GM12878 (cell line): ENCODE measurements around the gene SH2D7. TPM values are rescaled to one million over a fixed set of nuclear protein-coding genes. Genes with fewer than 3 reads are reported as not detected.

Experiments used
- ATAC-seq: fragments of 200-7000 bp; cut with Tn5 transposase; 3 replicates; pipeline ENCODE4 v1.9.1; 2020; ENCODE audit warnings: mild to moderate bottlenecking, moderate library complexity
- BruUV-seq: library from RNA; stranded (reverse); fragments of 400-500 nt; replicated peaks from 2 replicates; lab custom pipeline; 2021; lab: Mats Ljungman, UMichigan
- CTCF ChIA-PET: fragments of 300-600 bp; sonication (Branson Sonifier 250); formaldehyde crosslinking; extraction: SDS; loops from one replicate; lab custom pipeline; 2021; ENCODE audit warnings: inconsistent platforms; lab: Yijun Ruan, JAX
- POLR2A ChIA-PET: fragments of 350-600 bp; formaldehyde crosslinking; extraction: SDS; loops from one replicate; lab custom pipeline; 2021; ENCODE audit warnings: inconsistent platforms; lab: Charles Lee
- RAD21 ChIA-PET: fragments of 300-600 bp; sonication (Branson Sonifier 250); formaldehyde crosslinking; loops from one replicate; lab custom pipeline; 2023; ENCODE audit warnings: antibody characterized with exemption; ENCODE audit not compliant: unreplicated experiment; lab: Charles Lee
- SMC1A ChIA-PET: fragments of 300-600 bp; sonication (Branson Sonifier 250); formaldehyde crosslinking; loops from one replicate; lab custom pipeline; 2023; ENCODE audit not compliant: unreplicated experiment, uncharacterized antibody; lab: Charles Lee
- DNase-seq: peaks from one replicate; pipeline ENCODE4 v3.0.0-alpha.2; 2011; ENCODE audit warnings: low read depth, low spot score
- FAIRE-seq: peaks from 3 replicates; lab custom pipeline; 2011; peaks lifted over from hg19 to GRCh38; lab: Jason Lieb, UNC
- H2AFZ ChIP-seq: 2 replicates; pipeline ENCODE4 v1.6.0; 2011; ENCODE audit warnings: low read depth, low read length, control low read depth; ENCODE audit not compliant: control insufficient read depth
- H3K27ac ChIP-seq: 2 replicates; pipeline ENCODE4 v1.5.1; 2011; ENCODE audit warnings: control low read depth; ENCODE audit not compliant: control insufficient read depth, insufficient read depth
- H3K27me3 ChIP-seq, 2 experiments: replicated peaks in 1 of 2; 2 replicates each; pipeline versions ENCODE4 v1.6.0 to v1.6.1; 2011; ENCODE audit warnings: low read length in 1 of 2; ENCODE audit not compliant: control insufficient read depth in 2 of 2, insufficient read depth in 2 of 2
- H3K36me3 ChIP-seq, 2 experiments: 2 replicates each; pipeline ENCODE4 v1.5.1; 2011; ENCODE audit warnings: low read length in 1 of 2; ENCODE audit not compliant: control insufficient read depth in 2 of 2, insufficient read depth in 2 of 2
- H3K4me1 ChIP-seq: 2 replicates; pipeline ENCODE4 v1.6.1; 2011; ENCODE audit warnings: mild to moderate bottlenecking, low read length, moderate library complexity, mixed read lengths; ENCODE audit not compliant: control insufficient read depth, insufficient read depth
- H3K4me2 ChIP-seq: 2 replicates; pipeline ENCODE4 v1.6.0; 2011; ENCODE audit warnings: control low read depth; ENCODE audit not compliant: control insufficient read depth, insufficient read depth
- H3K4me3 ChIP-seq: fragments of 200-600 bp; sonication (generic); 2 replicates; pipeline ENCODE4 v1.5.1; 2016
- H3K79me2 ChIP-seq: 2 replicates; pipeline ENCODE4 v1.6.0; 2011; ENCODE audit warnings: low read length; ENCODE audit not compliant: control insufficient read depth, insufficient read depth
- H3K9ac ChIP-seq: 2 replicates; pipeline ENCODE4 v1.8.0; 2011; ENCODE audit warnings: low read length, control low read depth, mixed read lengths; ENCODE audit not compliant: control insufficient read depth, insufficient read depth
- H3K9me3 ChIP-seq: replicated peaks from 3 replicates; pipeline ENCODE4 v1.5.1; 2011; ENCODE audit warnings: mild to moderate bottlenecking, low read length; ENCODE audit not compliant: control insufficient read depth, insufficient read depth
- H4K20me1 ChIP-seq: 2 replicates; pipeline ENCODE4 v1.6.0; 2011; ENCODE audit not compliant: control insufficient read depth, insufficient read depth
- CBX5 ChIP-seq: sonication (generic); IDR thresholded peaks from 2 replicates; pipeline ENCODE4 v1.6.1; 2016; ENCODE audit warnings: low read depth, moderate library complexity, mild to moderate bottlenecking, inconsistent platforms
- EZH2 ChIP-seq: IDR thresholded peaks from 2 replicates; pipeline ENCODE4 v1.6.1; 2012; ENCODE audit warnings: low read depth, mild to moderate bottlenecking, control low read depth, inconsistent platforms, low read length, borderline replicate concordance; ENCODE audit not compliant: control insufficient read depth
- FOS ChIP-seq: IDR thresholded peaks from 3 replicates; pipeline ENCODE4 v1.6.1; 2011; ENCODE audit warnings: borderline replicate concordance; ENCODE audit not compliant: insufficient read length; ENCODE audit errors: extremely low read depth
- GATAD2B ChIP-seq: fragments of 450-650 bp; conservative IDR thresholded peaks from 2 replicates; pipeline ENCODE4 v1.6.1; 2017; ENCODE audit warnings: low read depth, mild to moderate bottlenecking, moderate library complexity
- IKZF1 ChIP-seq: fragments of 450-650 bp; conservative IDR thresholded peaks from 2 replicates; pipeline ENCODE4 v1.6.1; 2017; ENCODE audit warnings: antibody characterized with exemption, mild to moderate bottlenecking
- KLF5 ChIP-seq: fragments of 450-650 bp; IDR thresholded peaks from 2 replicates; pipeline ENCODE4 v1.6.1; 2014; ENCODE audit warnings: mild to moderate bottlenecking; ENCODE audit not compliant: partially characterized antibody
- LARP7 ChIP-seq: fragments of 450-650 bp; IDR thresholded peaks from 2 replicates; pipeline ENCODE4 v1.6.1; 2017; ENCODE audit warnings: mild to moderate bottlenecking
- MXI1 ChIP-seq: fragments of 150-350 bp; IDR thresholded peaks from 2 replicates; pipeline ENCODE4 v1.6.1; 2011; ENCODE audit warnings: low read depth, mild to moderate bottlenecking, inconsistent platforms, low read length, improper control_type of control experiment
- RAD21 ChIP-seq: IDR thresholded peaks from 2 replicates; pipeline ENCODE4 v1.6.1; 2011; ENCODE audit warnings: mild to moderate bottlenecking, low read depth, low read length, moderate library complexity; ENCODE audit not compliant: insufficient read depth
- RBBP5 ChIP-seq: fragments of 200-600 bp; sonication (generic); conservative IDR thresholded peaks from 2 replicates; pipeline ENCODE4 v1.6.1; 2016
- RCOR1 ChIP-seq: conservative IDR thresholded peaks from 2 replicates; pipeline ENCODE4 v1.6.1; 2012; ENCODE audit warnings: low read depth, low read length, improper control_type of control experiment
- SIX5 ChIP-seq: IDR thresholded peaks from 2 replicates; pipeline ENCODE4 v1.6.1; 2011; ENCODE audit warnings: mild to moderate bottlenecking, low read depth, low read length, moderate library complexity; ENCODE audit not compliant: severe bottlenecking
- ZNF384 ChIP-seq: IDR thresholded peaks from 2 replicates; pipeline ENCODE4 v1.6.1; 2012; ENCODE audit warnings: low read depth, mild to moderate bottlenecking, low read length, improper control_type of control experiment, borderline replicate concordance
- WGBS: methylation state at CpG from one replicate; pipeline ENCODE4 v1.1.6; 2016; ENCODE audit warnings: low lambda C conversion rate; ENCODE audit not compliant: insufficient replicate concordance, insufficient coverage; ENCODE audit errors: missing lambda C conversion rate; 5-methylcytosine and 5-hydroxymethylcytosine counted together
- in situ Hi-C: fragments of 300-500 bp; cut with MboI; formaldehyde crosslinking; loops from 9 replicates; pipeline ENCODE4 v1.14.3; 2018; ENCODE audit warnings: mixed read lengths
- intact Hi-C: fragments of 100-400 bp; cut with micrococcal nuclease; formaldehyde crosslinking; loops from one replicate; pipeline ENCODE4 v1.14.2; 2022; ENCODE audit not compliant: unreplicated experiment
- polyA plus RNA-seq, 11 experiments: library from polyadenylated mRNA; depleted of rRNA in 4 of 11; unstranded in 6 of 11; stranded (reverse) in 5 of 11; fragments of >200 nt; fragmentation: Nextera tagmentation in 4 of 11; fragmentation: Illumina TruSeq in 1 of 11; extraction: Ambion mirVana in 4 of 11; extraction: Trizol in 1 of 11; gene quantifications; 1 replicate in 1 of 11; 2 replicates in 10 of 11; pipeline versions ENCODE4 v1.2.1 to v1.2.3, GENCODE V29; 2011 to 2016; ENCODE audit warnings: inconsistent platforms in 2 of 11, missing spikeins in 2 of 11, low read depth in 1 of 11
- total RNA-seq, 4 experiments: library from RNA; depleted of rRNA in 3 of 4; stranded (reverse); fragments of >200 nt in 3 of 4; fragmentation: Illumina TruSeq in 1 of 4; extraction: Trizol in 1 of 4; gene quantifications; 2 replicates each; pipeline versions ENCODE4 v1.2.1 to v1.2.3, GENCODE V29; 2013 to 2021
- TF ChIP-seq, protein P1 (sequence below): IDR thresholded peaks from 2 replicates; pipeline ENCODE4 v1.6.1; 2011; ENCODE audit warnings: borderline replicate concordance, low read depth, mild to moderate bottlenecking, moderate library complexity, low read length; ENCODE audit not compliant: insufficient read depth, poor library complexity, severe bottlenecking
- TF ChIP-seq, protein P2 (sequence below): IDR thresholded peaks from 2 replicates; pipeline ENCODE4 v1.6.1; 2012; ENCODE audit warnings: mild to moderate bottlenecking, low read depth, low read length

SH2D7 gene
- total and polyA plus RNA-seq, 10 of the 15 experiments (the other 5 are each of a cell fraction or from before 2014, with no cell fraction given), result 0.04 to 0.06 TPM; not detected in 8

DNA sequence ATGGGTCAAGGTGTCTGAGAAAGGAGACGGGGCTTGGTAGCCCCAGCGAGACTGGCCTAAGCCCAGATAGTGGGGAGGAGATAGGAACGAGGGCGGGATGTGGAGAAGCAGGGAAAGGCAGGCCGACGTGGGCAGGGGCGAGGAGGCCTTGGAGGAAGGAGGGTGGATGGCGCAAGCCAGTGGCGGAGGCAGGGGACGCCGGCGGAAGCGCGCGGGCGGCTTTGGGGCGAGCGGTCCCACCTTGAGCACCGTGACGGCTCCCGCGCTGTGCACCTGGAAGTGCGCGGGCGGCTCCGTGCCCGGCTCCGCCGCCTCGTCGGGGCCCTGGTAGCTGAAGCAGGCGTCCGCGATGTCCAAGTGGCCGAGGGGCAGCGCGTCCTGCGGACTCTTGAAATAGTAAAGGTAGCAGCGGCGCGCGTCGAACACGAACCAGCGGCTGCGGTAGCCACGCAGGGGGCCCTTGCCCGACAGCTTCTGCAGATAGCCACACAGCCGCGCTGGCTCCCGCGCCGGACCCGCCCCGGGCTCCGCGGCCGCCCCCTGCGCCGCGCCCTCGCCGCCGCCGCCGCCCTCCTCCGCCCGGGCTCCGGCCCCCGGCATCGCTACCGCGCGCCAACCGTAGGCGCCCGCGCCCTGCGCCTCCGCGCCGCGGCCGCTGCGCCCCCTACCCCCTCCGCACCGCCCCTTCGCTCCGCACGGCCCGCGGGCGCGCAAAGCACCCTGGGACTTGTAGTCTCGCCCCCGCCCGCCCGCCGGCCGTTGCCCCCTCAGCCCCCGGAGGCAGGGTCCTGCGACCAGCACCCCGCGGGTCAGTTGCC lies 15.1 kb upstream of the SH2D7 start, which contains the start of gene TBC1D2B:
Gene TBC1D2B (minus strand): TSS at position 659 of the 818 bp plus-strand sequence. CDS start 59 bp downstream, at position 600.
- H3K4me2 ChIP-seq, result peak within 1 kb of the TSS; percentile 73
- no peaks in the 10 kb centered on the region for H4K20me1 ChIP-seq
- DNase-seq (no peak), FAIRE-seq (no peak), ATAC-seq (peak; percentile 81)
- 1% methylated on average over 55 of the region's 104 CpGs for WGBS
- H3K9me3 ChIP-seq, result no peaks in the 10 kb centered on the region
- in situ Hi-C loops (no loop called here), intact Hi-C loops (no loop called here)
- no TSS peak for BruUV-seq
- ChIA-PET CTCF (interaction anchor here (0.9 to 13.4 kb wide), 4 partner anchors 27 to 118 kb away, joined by 3 to 191 read pairs (median 81); no protein-coding TSS in a partner anchor), SMC1A (interaction anchor here (1.1 to 11.6 kb wide), 5 partner anchors 9 to 111 kb away, joined by 3 to 131 read pairs (median 10); no protein-coding TSS in a partner anchor), POLR2A (interaction anchor here (0.5 to 1.3 kb wide), 3 partner anchors 25 to 32 kb away, joined by 3 to 6 read pairs (median 3); no protein-coding TSS in a partner anchor), RAD21 (interaction anchor here (0.7 to 1.7 kb wide), 3 partner anchors 15 to 111 kb away, joined by 3 to 6 read pairs (median 3); no protein-coding TSS in a partner anchor)
- peaks cover 10% of the 10 kb centered on the region for H3K4me1 ChIP-seq
- H3K27ac ChIP-seq, result peak within 1 kb of the TSS; percentile 62
- peak within 1 kb of the TSS; percentile 99 for H3K4me3 ChIP-seq
- no peaks in the 10 kb centered on the region for H3K27me3 ChIP-seq
- peaks cover 28% of the 10 kb centered on the region for H3K79me2 ChIP-seq
- peak within 1 kb of the TSS; percentile 90 for H2AFZ ChIP-seq
- H3K36me3 ChIP-seq, result no peaks in the 10 kb centered on the region
- peak within 1 kb of the TSS; percentile 74 for H3K9ac ChIP-seq
- TF ChIP-seq ZNF384 (no peak), KLF5 (no peak), IKZF1 (peak; percentile 88), RCOR1 (no peak), MXI1 (0 out of 2 replicates have a peak, but pooled peaks have one; percentile 32), SIX5 (peak; percentile 70), FOS (no peak), RAD21 (no peak), GATAD2B (peak; percentile 80), RBBP5 (no peak), CBX5 (no peak), LARP7 (peak; percentile 85), EZH2 (no peak)
- TF ChIP-seq, protein P1, sequence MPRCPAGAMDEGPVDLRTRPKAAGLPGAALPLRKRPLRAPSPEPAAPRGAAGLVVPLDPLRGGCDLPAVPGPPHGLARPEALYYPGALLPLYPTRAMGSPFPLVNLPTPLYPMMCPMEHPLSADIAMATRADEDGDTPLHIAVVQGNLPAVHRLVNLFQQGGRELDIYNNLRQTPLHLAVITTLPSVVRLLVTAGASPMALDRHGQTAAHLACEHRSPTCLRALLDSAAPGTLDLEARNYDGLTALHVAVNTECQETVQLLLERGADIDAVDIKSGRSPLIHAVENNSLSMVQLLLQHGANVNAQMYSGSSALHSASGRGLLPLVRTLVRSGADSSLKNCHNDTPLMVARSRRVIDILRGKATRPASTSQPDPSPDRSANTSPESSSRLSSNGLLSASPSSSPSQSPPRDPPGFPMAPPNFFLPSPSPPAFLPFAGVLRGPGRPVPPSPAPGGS, result no peak
- TF ChIP-seq, protein P2, sequence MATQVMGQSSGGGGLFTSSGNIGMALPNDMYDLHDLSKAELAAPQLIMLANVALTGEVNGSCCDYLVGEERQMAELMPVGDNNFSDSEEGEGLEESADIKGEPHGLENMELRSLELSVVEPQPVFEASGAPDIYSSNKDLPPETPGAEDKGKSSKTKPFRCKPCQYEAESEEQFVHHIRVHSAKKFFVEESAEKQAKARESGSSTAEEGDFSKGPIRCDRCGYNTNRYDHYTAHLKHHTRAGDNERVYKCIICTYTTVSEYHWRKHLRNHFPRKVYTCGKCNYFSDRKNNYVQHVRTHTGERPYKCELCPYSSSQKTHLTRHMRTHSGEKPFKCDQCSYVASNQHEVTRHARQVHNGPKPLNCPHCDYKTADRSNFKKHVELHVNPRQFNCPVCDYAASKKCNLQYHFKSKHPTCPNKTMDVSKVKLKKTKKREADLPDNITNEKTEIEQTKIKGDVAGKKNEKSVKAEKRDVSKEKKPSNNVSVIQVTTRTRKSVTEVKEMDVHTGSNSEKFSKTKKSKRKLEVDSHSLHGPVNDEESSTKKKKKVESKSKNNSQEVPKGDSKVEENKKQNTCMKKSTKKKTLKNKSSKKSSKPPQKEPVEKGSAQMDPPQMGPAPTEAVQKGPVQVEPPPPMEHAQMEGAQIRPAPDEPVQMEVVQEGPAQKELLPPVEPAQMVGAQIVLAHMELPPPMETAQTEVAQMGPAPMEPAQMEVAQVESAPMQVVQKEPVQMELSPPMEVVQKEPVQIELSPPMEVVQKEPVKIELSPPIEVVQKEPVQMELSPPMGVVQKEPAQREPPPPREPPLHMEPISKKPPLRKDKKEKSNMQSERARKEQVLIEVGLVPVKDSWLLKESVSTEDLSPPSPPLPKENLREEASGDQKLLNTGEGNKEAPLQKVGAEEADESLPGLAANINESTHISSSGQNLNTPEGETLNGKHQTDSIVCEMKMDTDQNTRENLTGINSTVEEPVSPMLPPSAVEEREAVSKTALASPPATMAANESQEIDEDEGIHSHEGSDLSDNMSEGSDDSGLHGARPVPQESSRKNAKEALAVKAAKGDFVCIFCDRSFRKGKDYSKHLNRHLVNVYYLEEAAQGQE, result no peak
